ENCODE results near the gene PDE10A.

Gene PDE10A

GRCh38 chr6:165325609-165326008, 337.4 kb downstream of the PDE10A start:
- no peak for DNase-seq

DNA sequence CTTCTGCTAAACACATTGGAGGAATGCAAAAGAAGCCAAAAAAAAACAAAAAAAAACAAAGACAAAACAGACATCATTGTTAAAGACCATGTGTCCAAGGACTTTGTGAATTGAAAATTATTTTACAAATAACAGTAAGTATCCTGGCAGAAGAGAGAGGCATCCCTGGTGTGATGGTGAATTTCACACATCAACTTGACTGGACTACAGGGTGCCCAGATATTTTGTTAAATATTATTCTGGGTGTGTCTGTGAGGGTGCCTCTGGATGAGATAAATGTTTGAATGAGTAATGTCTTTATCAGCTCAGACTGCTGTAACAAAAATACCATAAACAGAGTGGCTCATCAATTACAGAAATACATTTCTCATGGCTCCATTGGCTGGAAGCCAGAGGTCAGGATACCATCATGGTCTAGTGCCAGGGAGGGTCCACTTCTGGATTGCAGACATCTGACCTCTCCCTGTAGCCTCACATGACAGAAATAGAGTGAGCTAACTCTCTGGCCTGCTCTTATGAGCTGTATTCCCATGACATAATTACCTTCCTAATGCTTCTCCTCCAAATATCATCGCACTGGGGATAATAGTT, 341.4 kb downstream of the PDE10A start:
- DNase-seq, result no peak

GRCh38 chr6:165321150-165321549, 341.9 kb downstream of the PDE10A start:
- DNase-seq, result no peak

GRCh38 chr6:165317723-165318122, 345.3 kb downstream of the PDE10A start:
- no peak for DNase-seq

- DNase-seq, result no peak
Measured at GRCh38 chr6:165308926-165309731, 353.9 kb downstream of the PDE10A start, which contains the start of gene C6orf118. C6orf118 (minus strand) TSS chr6:165309605; CDS start chr6:165309586, 19 bp downstream.

DNA sequence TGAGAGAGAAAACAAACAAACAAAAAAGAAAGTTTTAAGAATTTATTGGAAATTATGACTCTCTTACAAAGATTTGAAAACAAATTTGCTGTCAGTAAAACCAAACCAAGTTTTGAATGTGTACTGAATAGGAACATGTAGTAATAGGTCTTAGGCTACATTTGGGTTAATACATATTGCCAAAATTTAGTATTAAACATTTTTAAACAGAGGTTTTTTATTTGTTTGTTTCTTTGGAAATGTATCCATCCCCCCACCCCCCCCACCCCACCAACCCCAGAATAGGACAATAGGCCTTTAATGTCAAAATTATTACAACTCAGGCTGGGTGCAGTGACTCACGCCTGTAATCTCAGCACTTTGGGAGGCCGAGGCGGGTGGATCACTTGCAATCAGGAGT, 356.1 kb downstream of the PDE10A start:
- DNase-seq, result no peak

- no peak for DNase-seq
Measured at GRCh38 chr6:165301372-165302246, 361.4 kb downstream of the PDE10A start.

DNA sequence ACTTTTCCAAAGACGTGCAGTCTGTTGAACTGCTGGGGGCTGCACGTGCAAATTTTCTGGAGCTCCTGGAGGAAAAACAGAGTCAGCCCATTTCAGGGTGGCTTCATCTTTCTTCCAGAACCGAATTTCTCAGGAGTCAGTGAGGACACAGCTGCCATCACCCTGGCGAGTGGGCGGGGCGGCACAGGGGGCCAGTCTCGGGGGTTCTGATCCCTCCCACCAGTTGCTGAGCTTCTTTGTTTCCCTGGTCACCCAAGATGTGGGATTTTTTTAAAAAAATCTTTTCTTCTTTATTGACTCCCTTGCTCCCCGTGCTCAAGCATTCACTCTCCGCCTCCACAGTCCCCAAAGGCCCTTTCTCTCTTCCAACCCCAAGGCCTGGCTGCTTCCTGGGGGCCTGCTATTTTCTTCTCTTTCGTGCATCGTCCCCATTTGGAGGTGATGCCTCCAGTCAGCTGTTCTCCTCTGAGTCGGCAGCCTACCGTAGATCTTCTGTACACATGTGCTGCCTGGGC, 362.6 kb downstream of the PDE10A start:
- no peak for DNase-seq

DNA sequence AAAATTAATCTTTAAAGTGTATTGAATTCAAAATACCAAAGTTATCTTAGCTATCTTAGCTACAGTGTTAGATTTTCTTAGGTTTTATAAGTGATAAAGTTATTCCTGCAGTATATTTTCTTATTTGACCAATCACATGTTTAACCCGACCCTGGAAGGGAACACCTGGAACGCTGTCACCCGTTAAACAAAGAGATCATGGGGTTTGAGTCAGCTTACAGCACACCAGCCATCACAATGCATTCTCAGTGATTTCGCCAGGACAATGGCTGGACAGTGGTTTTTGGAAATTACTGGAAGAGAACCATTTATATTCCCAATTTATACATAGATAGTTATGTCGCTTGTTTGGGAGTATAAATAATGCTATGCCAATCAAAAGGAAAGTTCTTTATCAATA, 364.2 kb downstream of the PDE10A start:
- no peak for DNase-seq

- no peak for DNase-seq
Measured at GRCh38 chr6:165298402-165298801, 364.6 kb downstream of the PDE10A start.

DNA sequence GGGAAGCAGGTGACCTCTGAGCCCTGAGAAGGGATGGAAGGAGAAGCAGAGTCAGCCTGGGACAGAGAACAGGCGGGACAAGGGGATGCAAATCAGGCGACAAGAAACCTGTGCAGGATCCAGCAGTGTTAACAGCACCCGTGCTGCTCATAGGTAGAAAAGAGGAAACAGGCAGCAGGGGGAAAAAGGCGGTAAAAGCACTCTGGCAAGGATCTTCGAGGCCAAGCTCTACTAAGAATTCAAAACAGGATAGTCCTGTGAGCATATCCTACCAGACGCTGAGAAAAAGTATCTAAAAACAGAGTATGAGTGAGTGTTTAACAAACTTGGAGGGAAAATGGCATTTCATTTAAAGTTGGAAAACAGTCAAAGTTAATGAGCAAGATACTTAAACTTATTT, 370.4 kb downstream of the PDE10A start:
- DNase-seq, result no peak

Measured in activated CD8-positive, alpha-beta memory T cell treated with anti-CD3 and anti-CD28 coated beads, Interleukin-2, amount 50 U/mL, for 48 hours (primary cell).